ENCODE data around the gene NKD1.
"Not testable (repeated sequence)": the region's sequence is repeated elsewhere in the genome, so short reads cannot be mapped to it uniquely, and the experiment has no call there.

NKD1 gene, protein sequence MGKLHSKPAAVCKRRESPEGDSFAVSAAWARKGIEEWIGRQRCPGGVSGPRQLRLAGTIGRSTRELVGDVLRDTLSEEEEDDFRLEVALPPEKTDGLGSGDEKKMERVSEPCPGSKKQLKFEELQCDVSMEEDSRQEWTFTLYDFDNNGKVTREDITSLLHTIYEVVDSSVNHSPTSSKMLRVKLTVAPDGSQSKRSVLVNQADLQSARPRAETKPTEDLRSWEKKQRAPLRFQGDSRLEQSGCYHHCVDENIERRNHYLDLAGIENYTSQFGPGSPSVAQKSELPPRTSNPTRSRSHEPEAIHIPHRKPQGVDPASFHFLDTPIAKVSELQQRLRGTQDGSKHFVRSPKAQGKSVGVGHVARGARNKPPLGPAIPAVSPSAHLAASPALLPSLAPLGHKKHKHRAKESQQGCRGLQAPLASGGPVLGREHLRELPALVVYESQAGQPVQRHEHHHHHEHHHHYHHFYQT

DNA sequence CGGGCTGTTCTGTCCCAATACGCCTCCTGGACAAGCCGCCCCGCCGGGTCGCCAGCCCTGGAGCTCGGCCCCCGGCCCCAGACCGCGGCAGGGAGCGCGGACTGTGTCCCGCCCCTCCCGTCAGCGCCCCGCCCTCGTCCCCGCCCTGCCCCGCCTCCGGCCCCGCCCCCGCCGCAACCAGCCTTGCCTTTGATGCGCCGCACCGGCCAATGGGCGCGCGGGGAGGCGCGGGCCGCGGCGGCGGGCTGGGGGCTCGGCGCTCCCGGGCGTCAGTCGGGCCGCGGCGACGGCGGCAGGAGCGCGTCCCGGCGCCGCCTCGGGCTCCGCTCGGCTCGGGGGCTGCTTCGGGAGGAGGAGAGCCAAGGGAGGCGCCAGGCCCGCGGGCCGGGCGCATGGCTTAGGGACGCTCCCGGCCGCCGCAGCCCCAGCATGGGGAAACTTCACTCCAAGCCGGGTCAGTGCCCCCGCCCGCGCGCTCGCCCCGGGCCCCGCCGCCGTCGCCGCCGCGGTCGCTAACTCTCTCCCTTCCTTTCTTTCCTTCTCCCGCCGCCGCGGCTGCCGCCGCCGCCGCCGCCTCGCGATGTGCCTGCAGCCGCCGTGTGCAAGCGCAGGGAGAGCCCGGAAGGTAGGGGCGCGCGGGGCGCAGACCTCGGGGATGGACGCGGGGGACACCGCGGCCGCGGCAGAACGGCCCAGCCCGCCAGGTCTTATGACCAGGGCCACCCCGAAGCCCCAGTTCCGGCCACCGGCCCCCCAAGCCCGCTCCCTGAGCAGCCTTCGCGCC lies at the start of gene NKD1:
NKD1 (plus strand) TSS at position 272 of the 784 bp plus-strand sequence; CDS start at position 430, 158 bp downstream.
- H3K9ac ChIP-seq (ENCODE audit: low read length): peak within 1 kb of the TSS; percentile 39
- H3K4me3 ChIP-seq (ENCODE audit: low read depth in 1 of 2, low read length in 2 of 2): peak within 1 kb of the TSS; percentile 64 to 77
- peak within 1 kb of the TSS; percentile 57 for H3K27ac ChIP-seq (ENCODE audit: low read depth, low read length)
- H3K27me3 ChIP-seq (ENCODE audit: control insufficient read depth in 1 of 2, insufficient read depth in 2 of 2, low read length in 2 of 2): no peaks in the 10 kb centered on the region
- H3K36me3 ChIP-seq (ENCODE audit: insufficient read depth, low read length): no peaks in the 10 kb centered on the region
- no peaks in the 10 kb centered on the region for H3K9me3 ChIP-seq (ENCODE audit: low read length)
- H3K4me1 ChIP-seq (ENCODE audit: insufficient read depth, low read length): peaks cover 10% of the 10 kb centered on the region

DNA sequence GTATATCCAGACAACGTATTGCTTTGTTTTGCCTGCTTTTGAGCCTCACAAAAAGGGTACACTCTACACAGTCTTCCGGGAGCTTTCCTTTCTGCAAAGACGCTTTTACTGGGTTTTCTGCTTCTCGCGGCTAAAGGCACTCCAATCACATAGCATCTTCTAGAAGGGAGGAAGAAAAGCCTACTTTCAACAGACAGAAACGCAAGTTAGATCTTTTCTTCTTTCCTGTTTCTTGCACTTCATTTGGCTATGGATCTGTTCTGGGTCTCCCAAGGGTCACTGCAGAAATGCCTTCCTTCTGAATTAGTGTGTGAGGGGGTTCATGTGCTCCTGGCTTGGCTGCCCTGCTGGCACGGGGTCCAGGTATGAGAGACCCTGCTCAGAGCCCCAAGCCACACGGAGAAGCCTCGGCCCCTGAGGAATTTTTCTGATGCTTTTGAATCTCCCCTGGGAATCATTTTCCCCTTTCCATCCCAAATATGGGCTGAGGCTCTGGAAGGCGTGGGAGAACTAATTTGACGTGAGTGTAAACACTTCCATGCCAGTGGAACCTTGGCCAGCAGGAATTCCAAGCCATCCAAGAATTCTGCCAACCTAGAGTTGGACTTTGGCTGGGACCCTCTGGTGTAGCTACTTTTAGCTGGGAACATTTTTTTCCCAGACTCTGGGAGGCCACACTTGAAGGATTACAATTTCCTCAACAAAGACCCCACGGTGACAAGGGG lies 49.6 kb upstream of the NKD1 start:
- peak overlapping the region; percentile 44 for H3K27ac ChIP-seq (ENCODE audit: low read depth, low read length)
- no peaks in the 10 kb centered on the region for H3K27me3 ChIP-seq (ENCODE audit: control insufficient read depth in 1 of 2, insufficient read depth in 2 of 2, low read length in 2 of 2)
- H3K9me3 ChIP-seq (ENCODE audit: low read length): no peaks in the 10 kb centered on the region
- H3K36me3 ChIP-seq (ENCODE audit: insufficient read depth, low read length): no peaks in the 10 kb centered on the region
- H3K4me1 ChIP-seq (ENCODE audit: insufficient read depth, low read length): peaks cover 11% of the 10 kb centered on the region
- no peak overlapping the region for H3K4me3 ChIP-seq (ENCODE audit: low read depth in 1 of 2, low read length in 2 of 2)
- H3K9ac ChIP-seq (ENCODE audit: low read length): no peak overlapping the region

DNA sequence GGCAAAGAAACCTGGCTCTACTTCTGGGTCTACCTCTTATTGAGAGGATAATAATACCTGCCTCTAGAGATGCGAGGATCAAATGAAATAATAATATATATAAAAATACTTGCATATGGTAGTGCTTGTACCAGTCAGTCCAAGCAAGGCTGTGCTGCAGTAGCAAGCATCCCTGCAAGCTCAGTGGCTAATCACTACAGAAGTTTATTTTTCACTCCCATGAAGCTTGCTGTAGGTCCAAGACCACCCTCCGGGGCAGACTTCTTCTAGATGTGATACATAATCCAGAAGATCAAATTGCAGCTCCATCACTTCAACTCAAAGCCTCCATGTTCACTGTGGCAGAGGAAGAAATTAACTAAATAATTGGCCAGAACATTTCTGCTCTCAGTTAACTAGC lies 48.9 kb upstream of the NKD1 start:
- H3K36me3 ChIP-seq (ENCODE audit: insufficient read depth, low read length): no peaks in the 10 kb centered on the region

DNA sequence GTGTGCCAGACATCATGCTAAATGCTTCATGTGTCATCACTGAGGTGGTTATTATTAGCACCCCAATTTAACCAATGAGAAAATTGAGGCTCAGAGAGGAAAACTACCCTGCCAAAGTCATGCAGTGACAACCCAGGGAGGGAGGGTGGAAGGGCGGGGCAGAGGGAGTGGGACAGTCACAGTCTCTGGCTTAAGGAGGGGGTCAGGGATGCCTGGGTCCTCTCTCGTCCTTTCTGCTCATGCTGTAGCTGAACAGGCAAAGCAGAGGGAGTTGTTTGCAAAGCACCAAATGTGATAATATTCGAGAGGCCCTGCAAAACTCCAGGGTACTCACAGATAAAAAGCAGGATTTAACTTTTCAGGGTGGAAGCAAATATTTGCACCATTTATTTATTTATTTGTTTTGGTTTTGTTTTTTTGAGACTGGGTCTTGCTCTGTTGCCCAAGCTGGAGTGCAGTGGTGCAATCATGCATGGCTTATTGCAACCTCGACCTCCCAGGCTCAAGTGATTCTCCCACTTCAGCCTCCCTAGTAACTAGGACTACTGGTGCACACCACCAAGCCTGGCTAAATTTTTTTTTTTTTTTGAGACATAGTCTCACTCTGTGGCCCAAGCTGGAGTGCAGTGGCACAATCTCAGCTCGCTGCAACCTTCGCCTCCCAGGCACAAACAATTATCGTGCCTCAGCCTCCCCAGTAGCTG lies 47.9 kb upstream of the NKD1 start:
- peaks cover 11% of the 10 kb centered on the region for H3K4me1 ChIP-seq (ENCODE audit: insufficient read depth, low read length)
- H3K27ac ChIP-seq (ENCODE audit: low read depth, low read length): no peak overlapping the region
- no peak overlapping the region for H3K9ac ChIP-seq (ENCODE audit: low read length)
- no peaks in the 10 kb centered on the region for H3K27me3 ChIP-seq (ENCODE audit: control insufficient read depth in 1 of 2, insufficient read depth in 2 of 2, low read length in 2 of 2)
- no peak overlapping the region for H3K4me3 ChIP-seq (ENCODE audit: low read depth in 1 of 2, low read length in 2 of 2)
- H3K9me3 ChIP-seq (ENCODE audit: low read length): no peaks in the 10 kb centered on the region
- H3K36me3 ChIP-seq (ENCODE audit: insufficient read depth, low read length): no peaks in the 10 kb centered on the region

More for the DNA sequence above, 48.9 kb upstream of the NKD1 start:
- Histone ChIP-seq H3K27ac (ENCODE audit: low read depth, low read length) (no peak overlapping the region), H3K27me3 (ENCODE audit: control insufficient read depth in 1 of 2, insufficient read depth in 2 of 2, low read length in 2 of 2) (no peaks in the 10 kb centered on the region), H3K9me3 (ENCODE audit: low read length) (no peaks in the 10 kb centered on the region), H3K4me3 (ENCODE audit: low read depth in 1 of 2, low read length in 2 of 2) (no peak overlapping the region), H3K4me1 (ENCODE audit: insufficient read depth, low read length) (peaks cover 11% of the 10 kb centered on the region), H3K9ac (ENCODE audit: low read length) (no peak overlapping the region)

DNA sequence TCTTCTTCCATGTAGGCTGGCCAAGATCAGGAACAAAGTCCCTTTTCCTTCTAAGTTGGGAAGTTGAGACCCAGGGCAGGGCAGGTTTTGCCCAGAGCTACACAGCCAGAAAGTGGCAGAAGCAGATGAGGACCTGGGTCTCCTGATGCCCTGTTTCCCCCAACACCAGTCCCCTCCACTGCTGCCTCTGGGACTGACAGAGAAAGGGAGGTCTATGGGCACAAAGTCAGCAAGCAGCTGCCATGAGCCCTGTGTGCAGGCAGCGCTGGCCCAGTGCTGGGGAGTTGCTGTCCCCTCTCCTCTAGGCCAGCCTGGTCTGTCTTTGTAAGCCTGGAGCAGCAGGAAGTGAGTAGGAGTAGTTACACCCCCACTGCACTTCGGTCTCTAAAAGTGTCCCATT lies 46.9 kb upstream of the NKD1 start:
- no peak overlapping the region for H3K27ac ChIP-seq (ENCODE audit: low read depth, low read length)
- H3K4me1 ChIP-seq (ENCODE audit: insufficient read depth, low read length): peaks cover 11% of the 10 kb centered on the region
- no peaks in the 10 kb centered on the region for H3K9me3 ChIP-seq (ENCODE audit: low read length)
- H3K36me3 ChIP-seq (ENCODE audit: insufficient read depth, low read length): no peaks in the 10 kb centered on the region
- H3K9ac ChIP-seq (ENCODE audit: low read length): no peak overlapping the region
- H3K4me3 ChIP-seq (ENCODE audit: low read depth in 1 of 2, low read length in 2 of 2): no peak overlapping the region
- no peaks in the 10 kb centered on the region for H3K27me3 ChIP-seq (ENCODE audit: control insufficient read depth in 1 of 2, insufficient read depth in 2 of 2, low read length in 2 of 2)

DNA sequence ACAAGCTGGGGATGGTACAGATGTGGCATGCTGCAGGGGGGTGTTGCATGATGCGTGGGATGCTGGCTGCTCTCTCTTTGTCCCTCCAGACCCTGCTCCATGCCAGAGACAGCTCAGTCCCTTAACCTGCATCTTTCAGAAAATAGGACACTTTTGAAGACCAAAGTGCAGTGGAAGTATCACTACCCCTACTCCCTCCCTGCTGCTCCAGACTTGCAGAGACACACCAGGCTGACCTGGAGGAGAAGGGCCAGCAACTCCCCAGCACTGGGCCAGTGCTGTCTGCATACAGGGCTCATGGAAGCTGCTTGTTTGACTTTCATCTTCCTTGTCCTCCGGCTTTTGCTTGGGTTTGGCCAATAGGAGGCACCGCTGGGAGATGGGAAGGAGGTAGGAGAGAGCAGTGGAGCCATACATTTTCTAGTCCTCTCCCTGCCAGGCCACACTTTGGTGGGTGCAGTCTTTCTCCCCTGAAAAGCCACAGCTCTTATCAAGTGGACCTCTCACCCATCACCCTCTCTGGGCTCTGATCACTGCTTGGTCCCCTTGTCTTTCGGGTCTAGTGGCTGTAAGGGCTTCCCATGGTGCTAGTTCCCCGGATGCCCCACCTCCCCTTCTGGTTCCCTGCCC lies 46.1 kb upstream of the NKD1 start:
- no peak overlapping the region for H3K9ac ChIP-seq (ENCODE audit: low read length)
- no peaks in the 10 kb centered on the region for H3K9me3 ChIP-seq (ENCODE audit: low read length)
- H3K27ac ChIP-seq (ENCODE audit: low read depth, low read length): no peak overlapping the region
- no peaks in the 10 kb centered on the region for H3K36me3 ChIP-seq (ENCODE audit: insufficient read depth, low read length)
- no peak overlapping the region for H3K4me3 ChIP-seq (ENCODE audit: low read depth in 1 of 2, low read length in 2 of 2)
- H3K27me3 ChIP-seq (ENCODE audit: control insufficient read depth in 1 of 2, insufficient read depth in 2 of 2, low read length in 2 of 2): no peaks in the 10 kb centered on the region
- peaks cover 11% of the 10 kb centered on the region for H3K4me1 ChIP-seq (ENCODE audit: insufficient read depth, low read length)

DNA sequence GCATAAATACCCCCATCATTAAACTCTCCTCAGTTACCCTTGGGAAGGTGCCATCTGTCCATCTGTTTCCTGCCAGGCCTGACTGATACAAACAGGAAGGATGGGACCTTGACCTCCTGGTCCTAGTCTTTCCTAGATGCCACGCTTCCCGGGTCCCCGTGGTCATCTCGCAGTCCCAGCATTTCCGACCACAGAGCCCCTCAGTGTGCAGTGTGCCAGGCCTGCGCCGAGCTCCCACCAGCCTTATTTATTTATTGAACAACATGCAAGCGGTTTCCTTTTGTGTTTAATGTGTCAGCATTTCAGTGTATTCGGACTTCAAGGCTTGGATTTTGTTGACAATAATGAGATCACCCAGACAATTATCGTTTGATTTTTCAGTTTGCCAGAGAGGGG lies 45.6 kb upstream of the NKD1 start:
- Histone ChIP-seq H3K27me3 (ENCODE audit: control insufficient read depth in 1 of 2, insufficient read depth in 2 of 2, low read length in 2 of 2) (no peaks in the 10 kb centered on the region), H3K36me3 (ENCODE audit: insufficient read depth, low read length) (no peaks in the 10 kb centered on the region), H3K4me1 (ENCODE audit: insufficient read depth, low read length) (peaks cover 11% of the 10 kb centered on the region), H3K9ac (ENCODE audit: low read length) (no peak overlapping the region), H3K9me3 (ENCODE audit: low read length) (no peaks in the 10 kb centered on the region), H3K27ac (ENCODE audit: low read depth, low read length) (no peak overlapping the region), H3K4me3 (ENCODE audit: low read depth in 1 of 2, low read length in 2 of 2) (no peak overlapping the region)

DNA sequence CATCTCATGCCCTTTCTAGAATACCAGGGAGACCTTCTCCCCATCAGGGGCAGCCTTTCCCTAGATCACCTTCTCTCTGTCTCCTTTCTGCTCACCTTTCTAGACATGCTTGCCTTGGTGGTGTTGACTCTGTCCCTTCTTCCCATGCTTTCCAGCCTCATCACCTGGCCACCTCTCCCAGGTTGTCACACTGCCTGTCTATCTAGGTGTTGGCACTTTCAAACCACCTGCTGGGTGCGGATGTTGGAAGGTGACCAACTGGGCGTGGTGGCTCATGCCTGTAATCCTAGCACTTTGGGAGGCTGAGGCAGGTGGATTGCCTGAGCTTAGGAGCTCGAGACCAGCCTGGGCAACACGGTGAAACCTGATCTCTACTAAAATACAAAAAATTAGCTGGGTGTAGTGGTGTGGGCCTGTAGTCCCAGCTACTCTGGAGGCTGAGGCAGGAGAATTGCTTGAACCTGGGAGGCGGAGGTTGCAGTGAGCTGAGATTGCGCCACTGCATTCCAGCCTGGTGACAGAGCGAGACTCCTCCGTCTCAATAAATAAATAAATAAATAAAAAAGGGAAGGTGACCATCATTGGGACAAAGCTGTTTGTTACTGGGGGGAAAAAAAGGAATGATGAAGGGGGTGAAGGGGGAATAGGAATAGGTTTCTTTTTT lies 44.2 kb upstream of the NKD1 start:
- not testable (repeated sequence) for H3K9ac ChIP-seq (ENCODE audit: low read length); H3K36me3 ChIP-seq (ENCODE audit: insufficient read depth, low read length); H3K9me3 ChIP-seq (ENCODE audit: low read length); H3K4me1 ChIP-seq (ENCODE audit: insufficient read depth, low read length); H3K4me3 ChIP-seq (ENCODE audit: low read depth in 1 of 2, low read length in 2 of 2); H3K27ac ChIP-seq (ENCODE audit: low read depth, low read length); H3K27me3 ChIP-seq (ENCODE audit: control insufficient read depth in 1 of 2, insufficient read depth in 2 of 2, low read length in 2 of 2)

DNA sequence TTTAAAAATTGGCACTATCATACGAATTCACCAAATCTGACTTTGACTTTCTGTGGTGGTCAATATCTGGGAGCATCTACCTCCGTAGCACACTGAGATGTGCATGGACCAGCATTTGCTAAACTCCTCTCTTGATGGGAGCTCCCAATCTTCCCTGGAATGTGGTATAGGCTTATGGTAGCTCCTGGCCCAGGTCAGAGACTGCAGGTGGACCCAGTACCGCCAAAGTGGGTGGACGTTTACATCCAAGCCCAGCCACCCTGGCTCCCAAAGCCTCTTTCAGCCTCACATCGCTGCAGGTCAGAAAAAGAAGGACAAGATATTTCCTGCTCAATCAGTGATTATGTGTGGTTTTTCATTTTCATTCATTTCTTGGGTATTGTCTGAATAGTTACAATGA lies 43.1 kb upstream of the NKD1 start:
- Histone ChIP-seq H3K36me3 (ENCODE audit: insufficient read depth, low read length) (no peaks in the 10 kb centered on the region), H3K4me1 (ENCODE audit: insufficient read depth, low read length) (no peaks in the 10 kb centered on the region), H3K27ac (ENCODE audit: low read depth, low read length) (no peak overlapping the region), H3K4me3 (ENCODE audit: low read depth in 1 of 2, low read length in 2 of 2) (no peak overlapping the region), H3K9ac (ENCODE audit: low read length) (no peak overlapping the region), H3K9me3 (ENCODE audit: low read length) (no peaks in the 10 kb centered on the region), H3K27me3 (ENCODE audit: control insufficient read depth in 1 of 2, insufficient read depth in 2 of 2, low read length in 2 of 2) (no peaks in the 10 kb centered on the region)

DNA sequence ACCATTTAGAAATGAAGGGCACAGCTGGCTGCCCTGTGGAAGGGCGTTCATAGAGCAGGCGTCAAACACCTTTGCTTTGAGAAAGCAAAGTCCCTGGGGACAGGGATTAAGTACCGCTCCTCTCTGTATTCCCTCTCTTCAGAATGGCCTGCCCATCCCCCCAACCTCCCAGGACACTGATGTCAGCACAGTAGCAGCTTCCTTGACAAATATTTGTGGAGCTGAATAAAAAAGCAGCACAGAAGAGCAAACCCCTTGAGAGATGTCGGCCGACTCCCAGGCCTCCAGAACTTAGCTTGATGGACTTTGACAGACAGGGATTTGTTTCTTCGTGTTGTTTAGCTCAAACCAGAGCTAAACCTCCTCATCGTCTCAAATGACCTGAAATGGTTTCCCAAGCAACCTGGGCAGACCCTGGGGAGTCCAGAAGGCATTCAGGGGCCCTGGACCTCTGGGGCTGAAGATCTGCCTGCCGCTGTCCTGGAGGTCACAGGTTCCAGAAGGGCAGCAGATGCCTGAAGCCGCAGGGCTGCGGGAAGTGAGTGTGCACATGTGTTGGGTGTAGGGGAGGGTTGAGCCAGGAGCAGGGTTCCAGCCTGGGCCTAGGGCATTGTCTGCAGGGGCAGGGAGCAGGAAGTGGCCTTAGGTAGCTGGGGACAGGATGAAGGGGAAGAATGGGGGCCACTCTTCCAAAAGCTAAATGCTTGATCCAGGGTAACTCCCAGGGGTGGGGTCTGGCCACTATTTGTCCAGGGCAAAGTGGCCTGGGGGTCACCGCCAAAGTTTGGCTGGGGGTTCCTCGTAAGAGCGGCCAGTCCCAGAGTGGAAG lies 42.3 kb upstream of the NKD1 start:
- Histone ChIP-seq H3K27ac (ENCODE audit: low read depth, low read length) (no peak overlapping the region), H3K36me3 (ENCODE audit: insufficient read depth, low read length) (no peaks in the 10 kb centered on the region), H3K4me3 (ENCODE audit: low read depth in 1 of 2, low read length in 2 of 2) (no peak overlapping the region)

More for the DNA sequence above, 42.3 kb upstream of the NKD1 start:
- H3K4me1 ChIP-seq (ENCODE audit: insufficient read depth, low read length): no peaks in the 10 kb centered on the region
- H3K9ac ChIP-seq (ENCODE audit: low read length): no peak overlapping the region
- H3K9me3 ChIP-seq (ENCODE audit: low read length): no peaks in the 10 kb centered on the region
- H3K27me3 ChIP-seq (ENCODE audit: control insufficient read depth in 1 of 2, insufficient read depth in 2 of 2, low read length in 2 of 2): no peaks in the 10 kb centered on the region
